HuH-7.5 (cell line): ENCODE measurements around the gene TSPAN12.
A peak's percentile ranks its signal among the peaks of the same experiment; 100 is the strongest.

Experiments used
- DNase-seq: peaks from one replicate; pipeline ENCODE4 v3.0.0; 2011; ENCODE audit warnings: low spot score

The TSPAN12 gene

DNA sequence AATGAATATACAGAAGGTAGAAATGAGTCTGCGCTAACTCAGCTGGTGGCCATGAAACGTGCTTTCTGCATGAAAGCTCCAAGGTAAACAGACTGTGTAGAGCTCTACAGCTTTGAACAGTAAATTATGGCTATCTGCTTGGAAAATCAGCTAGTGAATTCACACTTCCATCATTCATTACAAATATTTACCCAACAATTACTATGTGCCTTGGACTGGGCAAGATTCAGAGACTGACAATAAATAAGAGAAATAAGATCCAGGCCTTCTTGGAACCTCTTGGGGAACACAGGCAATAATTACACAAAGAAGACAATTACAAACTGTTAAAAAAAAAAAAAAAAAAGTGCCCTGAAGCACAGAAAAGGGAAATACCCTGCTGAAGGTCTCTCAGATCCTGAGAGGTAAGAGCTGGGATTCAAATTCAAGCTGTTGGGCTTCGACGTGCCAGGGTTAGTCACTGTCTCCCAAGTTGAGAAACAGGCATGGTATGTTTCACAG lies 15.8 kb downstream of the TSPAN12 start:
- no peak for DNase-seq

DNA sequence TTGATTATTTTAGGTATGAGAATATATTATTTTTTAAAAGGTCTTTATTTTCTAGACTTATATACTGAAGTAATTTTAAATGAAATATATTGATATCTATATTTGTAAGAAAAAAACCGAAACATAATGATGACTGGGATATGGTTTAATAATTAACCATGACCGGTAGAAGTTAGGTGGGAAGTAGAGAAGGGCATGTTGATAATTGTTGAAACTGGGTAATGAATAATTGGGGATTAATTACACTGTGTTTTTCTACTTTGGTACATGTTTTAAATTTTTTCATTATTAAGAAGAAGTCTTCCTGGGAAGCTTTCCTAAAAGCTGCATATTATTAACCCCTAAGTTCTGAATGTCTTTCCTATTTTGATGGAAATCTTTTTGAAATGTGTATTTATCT lies 16.3 kb downstream of the TSPAN12 start:
- no peak for DNase-seq

DNA sequence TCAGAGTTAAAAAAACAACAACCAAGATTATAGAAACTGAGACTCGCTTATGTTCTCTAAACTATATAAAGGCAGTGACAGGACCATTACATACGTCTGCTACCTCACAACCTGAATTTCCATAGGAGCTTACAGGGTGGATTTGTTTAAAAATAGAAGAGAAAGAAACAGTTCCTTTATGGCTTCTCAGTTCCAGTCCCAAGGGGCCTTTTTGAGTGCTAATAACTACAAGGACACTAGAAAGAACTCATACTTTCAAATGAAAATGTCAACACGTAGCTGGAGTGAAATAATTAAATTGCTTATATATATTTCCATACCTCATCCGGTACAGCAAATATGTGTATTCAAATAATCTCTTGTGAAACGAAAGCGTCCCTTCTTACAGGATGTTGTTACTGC lies 19.7 kb downstream of the TSPAN12 start:
- DNase-seq = no peak

DNA sequence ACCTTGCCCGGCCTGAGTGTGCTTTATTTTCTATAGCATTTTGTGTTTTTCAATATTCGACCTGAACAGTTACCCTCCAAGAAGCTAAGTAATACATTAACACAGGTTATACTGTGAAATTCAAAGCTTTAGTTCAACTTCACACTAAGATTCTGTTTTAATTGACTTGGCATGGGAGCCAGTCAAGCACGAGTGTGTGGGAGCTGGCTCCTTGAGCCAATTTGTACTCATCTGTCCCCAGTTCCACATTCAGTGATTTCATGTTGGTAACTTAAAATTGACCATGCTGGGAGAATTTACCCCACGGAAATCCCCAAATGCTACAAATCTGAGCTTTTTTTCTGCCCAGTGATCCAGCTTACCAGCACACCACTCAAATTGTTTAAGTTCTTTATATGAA lies 20.3 kb downstream of the TSPAN12 start:
- no peak for DNase-seq

DNA sequence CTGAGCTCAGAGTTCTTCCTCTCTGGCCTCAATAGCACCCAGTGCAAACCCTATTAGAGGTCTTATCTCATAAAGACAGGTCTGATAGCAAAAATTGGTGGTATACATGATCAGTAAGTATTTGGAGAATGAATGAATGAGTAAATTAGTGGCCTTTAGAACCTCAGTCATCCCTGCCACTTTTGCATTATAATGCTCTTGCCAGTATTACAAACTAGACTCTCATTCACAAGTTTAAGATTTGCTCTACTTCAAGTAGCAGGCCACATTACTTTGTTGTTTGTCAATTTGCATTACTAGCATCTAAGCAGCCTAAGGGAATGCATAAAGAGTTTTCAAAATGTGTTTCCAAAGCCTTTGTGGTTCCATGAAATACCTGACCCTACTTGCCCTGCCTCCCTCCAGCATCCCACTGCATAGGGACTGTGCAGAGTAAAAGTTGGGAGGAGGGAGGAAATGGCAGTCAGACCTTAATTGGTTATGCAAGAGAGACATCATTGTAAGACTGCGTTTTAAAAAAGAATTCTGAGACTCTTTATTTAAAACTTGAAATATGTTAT lies 21.3 kb downstream of the TSPAN12 start:
- no peak for DNase-seq

DNA sequence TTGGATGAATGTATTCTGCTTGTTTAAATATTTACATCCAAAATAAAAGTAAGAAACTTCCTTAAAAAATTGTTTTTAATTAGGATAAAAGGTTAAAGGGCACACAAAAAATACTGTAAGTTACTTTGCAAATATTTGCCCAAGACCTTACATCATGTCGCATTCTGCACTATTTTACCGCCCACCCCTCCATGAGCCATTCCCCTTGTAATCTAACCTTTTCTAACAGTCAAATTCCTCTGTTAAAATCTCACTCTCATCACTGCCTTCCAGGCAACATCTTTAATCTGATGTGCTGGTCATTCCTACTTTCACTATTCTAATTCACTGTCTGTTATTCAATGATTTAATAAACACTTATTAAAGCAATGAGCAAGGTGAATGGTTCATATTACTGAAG lies 23.2 kb downstream of the TSPAN12 start:
- DNase-seq = no peak

DNA sequence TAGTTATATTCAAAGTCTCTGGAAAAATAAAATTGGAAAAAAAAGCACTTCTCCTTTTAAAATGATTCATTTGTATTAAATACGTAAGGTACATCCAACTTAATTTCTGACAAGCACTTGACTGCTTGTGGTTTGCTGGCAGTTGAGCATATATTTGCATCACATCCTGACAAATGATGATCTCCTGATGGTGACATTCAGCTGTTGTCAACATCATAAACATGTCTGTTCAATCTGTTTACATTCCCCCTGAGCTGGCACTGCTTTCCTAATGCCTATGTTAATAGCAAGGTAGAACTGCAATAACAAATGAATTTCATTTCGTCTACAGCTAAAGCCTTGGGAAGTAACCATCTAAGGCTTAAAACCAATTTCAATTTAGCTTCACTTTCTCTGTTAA lies 24.4 kb downstream of the TSPAN12 start:
- no peak for DNase-seq

DNA sequence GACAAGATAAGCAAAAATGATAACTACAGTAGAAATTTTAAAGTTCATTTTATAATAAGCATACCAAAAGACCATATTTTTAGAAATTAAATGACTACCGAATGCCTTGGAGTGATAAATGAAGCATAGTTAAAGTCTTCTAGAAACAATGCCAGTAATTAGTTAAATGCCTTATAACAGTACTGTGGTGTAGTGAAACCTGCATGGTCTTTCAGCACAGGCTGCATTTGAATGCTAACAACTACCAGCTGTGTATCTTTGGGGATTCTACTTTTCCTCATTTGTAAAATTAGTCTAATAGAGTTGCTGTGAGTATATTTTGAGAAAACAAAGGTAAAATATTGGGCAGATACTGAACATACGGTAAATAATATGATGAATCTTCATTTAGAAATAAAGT lies 25.1 kb downstream of the TSPAN12 start:
- DNase-seq = no peak

DNA sequence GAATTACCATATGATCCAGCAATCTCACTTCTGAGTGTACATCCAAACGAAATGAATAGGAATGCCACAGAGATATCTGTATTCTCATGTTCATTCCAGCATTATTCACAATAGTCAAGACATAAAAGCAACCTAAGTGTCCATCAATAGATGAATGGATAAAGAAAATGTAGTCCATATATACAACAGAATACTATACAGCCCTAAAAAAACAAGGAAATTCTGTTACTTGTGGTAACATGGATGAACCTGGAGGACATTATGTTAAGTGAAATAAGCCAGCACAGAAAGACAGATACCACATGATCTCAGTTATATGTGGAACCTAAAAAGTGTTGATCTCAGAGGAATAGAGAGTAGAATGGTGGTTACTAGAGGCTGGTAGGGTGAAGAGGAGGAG lies 26.7 kb downstream of the TSPAN12 start:
- no peak for DNase-seq

DNA sequence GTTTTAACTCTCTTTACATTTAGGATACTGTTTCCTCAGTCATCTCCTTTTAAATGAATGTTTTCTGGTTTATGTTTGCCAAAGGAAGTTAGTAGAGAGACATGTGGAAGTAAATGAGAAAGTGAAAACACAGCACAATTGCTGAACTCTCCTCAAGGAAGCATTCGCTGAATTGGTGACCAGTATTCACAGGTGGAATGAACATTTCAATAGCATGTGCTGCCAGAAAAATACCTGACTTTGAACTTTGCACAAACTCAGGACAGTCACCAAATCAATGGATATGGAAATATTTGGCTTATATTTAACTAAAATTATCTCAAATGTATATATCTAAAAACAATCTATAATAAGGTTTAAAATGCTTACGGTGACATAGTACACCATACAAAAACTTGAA lies 28.5 kb downstream of the TSPAN12 start:
- no peak for DNase-seq

DNA sequence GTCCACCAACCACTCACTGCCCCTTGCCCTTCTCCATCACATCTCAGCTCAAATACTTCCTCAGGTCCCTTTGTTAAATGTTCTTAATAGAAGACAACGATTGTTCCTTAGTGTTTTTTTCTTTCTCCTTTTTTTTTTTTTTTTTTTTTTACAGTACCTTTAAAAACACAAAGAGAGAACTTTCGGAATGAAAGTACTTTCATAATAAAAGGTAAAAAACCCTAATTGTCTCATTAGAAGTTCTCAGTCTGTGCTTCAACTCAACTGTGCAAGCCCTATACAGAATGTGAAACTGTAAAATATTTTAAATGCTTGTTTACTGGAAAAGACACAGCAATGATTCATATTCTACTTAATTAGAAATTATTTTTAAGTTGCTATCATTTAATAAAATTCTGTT lies 29.4 kb downstream of the TSPAN12 start:
- no peak for DNase-seq

DNA sequence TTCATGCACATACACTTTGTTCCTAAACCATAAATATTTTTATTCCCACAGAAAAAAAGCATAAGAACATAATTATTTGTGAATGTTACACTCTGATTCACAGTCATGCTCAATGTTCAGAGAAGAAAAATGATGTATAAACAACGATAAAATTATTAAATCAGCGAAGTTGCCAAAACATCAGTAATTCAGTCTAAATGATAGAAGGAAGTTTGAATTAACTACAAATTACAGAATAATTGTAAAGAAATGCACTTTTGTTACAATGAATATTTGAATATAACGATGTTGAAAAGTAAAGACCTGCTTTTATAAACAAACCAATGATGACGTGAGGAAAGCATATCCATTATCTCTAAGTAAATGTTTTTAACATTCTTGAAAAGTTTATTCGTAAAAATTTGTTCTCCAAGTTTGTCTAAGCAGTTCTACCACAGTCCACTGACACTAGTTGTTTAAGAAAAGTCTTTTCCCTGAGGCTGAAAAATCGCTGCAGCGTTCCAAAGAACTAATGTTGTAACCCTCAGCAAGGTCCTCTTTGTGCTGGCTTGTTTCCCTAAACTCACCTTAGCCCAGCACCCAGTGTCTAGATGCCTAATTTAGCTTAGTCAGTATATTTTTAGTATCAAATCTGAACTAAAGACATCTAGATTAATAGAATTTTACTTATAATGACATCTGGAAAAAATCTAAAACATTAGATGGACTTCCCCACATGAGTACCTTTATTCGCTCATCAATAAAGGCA lies 30.4 kb downstream of the TSPAN12 start:
- no peak for DNase-seq

DNA sequence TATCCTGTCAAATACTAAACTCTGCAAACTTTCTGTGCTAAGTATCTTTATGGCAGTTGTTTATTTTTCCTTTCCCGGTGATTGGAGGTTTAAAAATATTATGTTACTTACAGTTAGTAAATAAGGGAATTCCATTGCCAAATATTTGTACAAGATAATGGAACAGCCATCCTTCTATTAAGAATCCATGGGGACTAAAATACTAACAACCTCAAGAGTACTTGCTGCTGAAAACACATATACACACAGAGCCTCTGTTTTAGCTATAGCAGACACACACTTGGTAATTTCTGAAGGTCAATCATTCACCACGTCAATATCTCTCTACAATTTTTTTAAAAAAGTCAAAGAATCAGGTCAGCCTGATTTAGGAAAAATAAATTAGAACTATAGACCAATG lies 32.4 kb downstream of the TSPAN12 start:
- DNase-seq = peak; percentile 3

DNA sequence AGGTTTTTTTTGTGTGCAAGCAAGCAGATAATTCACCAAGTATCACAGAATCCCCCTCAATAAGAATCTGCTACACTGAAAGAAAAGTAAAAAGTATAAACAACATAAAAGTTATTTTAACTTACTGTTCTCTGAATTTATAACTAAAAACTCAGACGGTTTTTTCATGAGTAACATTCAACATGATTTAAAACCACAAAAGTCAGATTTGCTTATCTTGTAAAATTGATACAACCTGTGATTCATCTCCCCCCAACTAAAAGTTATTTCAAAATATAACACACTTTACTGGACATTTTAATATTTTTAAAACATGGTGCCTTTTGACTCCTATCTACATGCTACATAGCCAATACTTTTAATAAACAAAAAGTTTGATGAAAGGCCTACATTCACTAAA lies 32.8 kb downstream of the TSPAN12 start:
- no peak for DNase-seq

DNA sequence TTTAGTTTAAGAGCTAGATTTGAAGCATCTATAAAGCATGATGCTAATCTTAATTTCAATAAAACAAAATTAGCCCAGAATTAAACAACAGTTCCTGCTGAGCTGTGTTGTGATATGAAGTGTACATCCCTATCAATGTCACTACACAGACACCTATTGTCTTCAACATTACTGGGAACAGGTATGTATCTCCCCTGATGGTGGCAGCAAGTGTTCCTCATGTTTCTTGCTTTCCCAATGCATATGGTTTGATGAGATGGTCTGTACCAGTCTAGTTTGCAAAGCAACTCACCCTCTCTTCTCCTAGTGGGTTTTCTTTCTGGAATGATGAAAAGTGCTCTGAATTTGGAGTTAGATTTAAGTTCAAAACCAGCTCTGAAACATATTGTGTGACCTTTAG lies 38.1 kb downstream of the TSPAN12 start:
- DNase-seq = no peak

DNA sequence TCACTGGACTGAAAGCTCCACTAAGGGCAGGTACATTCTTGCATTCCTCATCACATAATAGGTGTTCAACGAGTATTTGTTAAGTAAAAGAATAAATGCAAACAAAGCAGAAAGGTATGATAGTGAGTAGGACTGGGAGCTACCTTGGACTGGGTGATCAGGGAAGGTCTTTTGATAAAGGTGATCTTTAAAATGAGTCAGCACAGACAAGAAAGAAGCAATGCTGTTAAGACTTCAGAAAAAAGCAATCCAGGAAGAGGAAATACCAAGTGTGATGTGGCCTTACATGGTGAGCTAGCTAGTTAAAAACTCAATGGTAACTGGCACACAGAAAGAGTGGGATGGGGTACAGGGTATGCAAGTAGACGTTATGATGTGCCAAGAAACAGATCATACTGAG lies 40.1 kb downstream of the TSPAN12 start:
- DNase-seq = no peak

DNA sequence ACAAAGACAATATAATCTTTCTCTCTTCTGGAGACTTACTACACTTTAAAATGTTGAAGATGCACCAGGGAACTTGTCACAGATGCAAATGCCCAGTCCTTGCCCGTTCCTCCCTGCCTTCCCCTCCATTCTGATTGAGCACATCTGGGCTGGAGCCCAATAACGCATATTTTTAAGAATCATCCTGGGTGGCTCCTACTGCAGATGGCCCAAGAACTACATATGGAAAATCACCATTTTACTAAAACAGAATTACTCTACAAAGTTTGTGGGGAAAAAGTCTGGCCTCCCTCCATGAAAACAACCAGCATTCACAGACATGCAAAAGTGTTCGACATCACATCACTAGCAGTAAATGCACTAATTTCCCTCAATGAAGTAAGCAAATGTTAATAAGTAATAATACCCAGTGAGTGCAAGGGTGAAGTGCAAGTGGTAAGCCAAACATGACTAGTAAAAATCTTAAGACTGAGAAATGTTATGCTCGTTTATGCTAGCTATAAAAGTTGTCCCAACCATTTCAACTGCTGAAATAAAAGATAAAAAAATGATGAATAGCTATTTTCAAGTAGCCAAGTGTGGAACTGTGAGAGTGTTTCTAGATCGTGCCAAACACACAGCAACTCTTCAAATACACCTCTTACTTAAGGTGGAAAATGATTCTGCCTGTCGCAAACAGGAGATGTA lies 43.5 kb downstream of the TSPAN12 start:
- DNase-seq = no peak

DNA sequence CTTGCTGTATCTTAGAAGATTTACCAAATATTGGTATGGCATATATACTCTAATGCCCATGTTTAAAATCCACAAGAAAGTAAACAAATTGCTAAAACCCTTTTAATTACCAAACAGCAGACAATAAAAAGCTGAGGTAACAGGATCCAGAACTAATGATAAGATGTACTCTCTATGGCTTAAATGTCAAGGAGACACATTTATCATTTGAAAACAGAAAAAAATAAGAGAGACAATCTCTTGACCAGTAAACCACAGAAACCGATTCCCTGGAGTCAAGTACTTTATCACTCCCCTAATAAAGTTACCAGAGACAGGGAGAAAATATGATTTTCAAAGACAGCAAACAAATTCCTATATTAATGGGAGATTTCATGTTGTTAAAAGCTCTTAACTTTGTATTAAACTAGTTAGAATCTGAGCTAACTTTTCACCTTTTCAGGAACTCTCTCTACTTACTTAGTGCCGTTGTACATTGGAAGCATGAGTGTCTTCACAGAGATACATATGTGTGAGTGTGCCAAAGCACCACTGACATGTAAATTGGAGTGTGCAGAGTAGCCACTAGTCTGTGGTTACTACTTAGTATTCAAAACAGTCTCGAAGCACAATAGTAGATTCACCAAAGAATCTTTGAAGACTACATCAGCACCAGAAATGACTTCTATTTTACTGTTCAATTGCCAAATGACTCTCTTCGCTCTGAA lies 44.2 kb downstream of the TSPAN12 start:
- no peak for DNase-seq

DNA sequence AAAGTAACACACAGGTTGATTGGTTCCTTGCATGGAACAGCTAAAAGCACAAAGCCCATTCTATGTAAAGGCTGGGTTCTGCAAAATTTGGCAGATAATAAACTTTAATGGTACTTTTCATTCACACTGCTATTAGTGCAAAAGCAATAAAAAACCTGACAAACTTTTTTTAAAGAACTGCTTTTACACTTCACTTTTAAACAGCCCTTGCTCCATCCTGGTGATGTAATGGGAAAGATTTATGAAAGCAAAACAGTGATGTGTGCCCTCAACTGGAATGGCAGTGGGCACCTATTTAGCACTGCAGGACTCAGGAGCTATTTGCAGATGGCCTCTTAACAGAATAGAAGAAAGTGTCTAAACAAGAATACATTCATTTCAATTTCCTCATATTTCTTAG lies 44.9 kb downstream of the TSPAN12 start:
- no peak for DNase-seq

DNA sequence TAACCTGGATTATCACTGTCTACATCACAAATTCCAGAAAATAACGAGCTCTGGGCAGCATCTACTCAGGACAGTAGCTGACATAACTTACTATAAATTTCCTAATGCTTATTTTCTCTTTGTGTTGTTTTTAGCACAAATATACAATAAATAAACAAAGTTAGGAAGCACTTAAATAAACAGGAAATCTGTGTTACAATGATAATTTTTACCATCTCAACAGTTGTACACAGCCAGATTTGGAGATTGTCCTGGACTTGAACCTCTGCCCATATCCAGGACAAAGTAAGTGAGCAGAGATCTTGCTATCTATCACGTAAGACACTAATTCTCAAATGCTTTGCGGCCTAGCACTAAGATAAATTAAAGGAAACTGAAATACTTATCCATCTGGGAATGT lies 48.7 kb downstream of the TSPAN12 start:
- DNase-seq = no peak

DNA sequence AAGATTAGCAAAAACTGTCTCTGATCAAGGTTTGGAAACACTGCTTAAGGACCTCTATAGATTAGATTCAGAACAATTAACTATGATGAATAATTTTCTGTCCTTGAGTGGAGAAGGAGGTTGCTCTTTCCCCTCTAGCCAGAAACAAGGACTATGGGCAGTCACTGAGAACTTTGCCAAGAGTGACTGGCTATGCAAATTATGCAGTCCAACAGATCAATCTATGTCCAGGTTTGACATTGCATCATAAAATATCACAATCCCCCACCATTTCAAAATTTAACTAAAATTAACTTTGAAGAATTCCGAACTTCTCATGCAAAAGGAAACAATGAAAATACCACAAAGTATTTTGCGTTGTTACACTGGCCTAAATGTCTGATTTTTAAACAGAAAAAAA lies 50.6 kb downstream of the TSPAN12 start:
- no peak for DNase-seq

DNA sequence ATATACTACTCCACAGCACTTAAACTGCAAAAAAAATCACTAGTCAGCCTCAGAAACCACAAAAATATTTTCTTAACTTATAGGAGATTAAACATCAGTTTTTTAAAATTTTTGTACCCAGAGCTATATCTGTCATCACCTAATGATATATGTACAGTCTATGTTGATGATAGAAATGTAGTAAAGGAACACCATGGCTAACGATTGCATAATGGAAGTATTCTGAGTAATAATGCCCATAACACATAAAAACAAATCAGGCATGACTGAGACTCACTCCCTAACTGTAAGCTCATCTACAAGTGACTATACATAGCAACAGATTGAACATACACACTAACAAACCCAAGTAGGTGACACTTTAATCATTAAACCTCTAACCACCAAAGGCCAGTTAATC lies 51.3 kb downstream of the TSPAN12 start:
- DNase-seq = no peak
